ENCODE data around the gene SLC49A3.

Gene SLC49A3

GRCh38 chr4:653080-653821 is 35.7 kb downstream of the SLC49A3 start:
- no peak for TF ChIP-seq CTCF (conservative IDR thresholded peaks at IDR 0.05; ENCODE audit: low read length)
- DNase-seq (ENCODE audit: low read depth) = no peak
- no peak overlapping the region for H3K4me3 ChIP-seq (ENCODE audit: low read length)

GRCh38 chr4:651884-652642 is 36.9 kb downstream of the SLC49A3 start:
- H3K4me3 ChIP-seq (ENCODE audit: low read length) = no peak overlapping the region
- no peak for TF ChIP-seq CTCF (conservative IDR thresholded peaks at IDR 0.05; ENCODE audit: low read length)
- no peak for DNase-seq (ENCODE audit: low read depth)

- H3K4me3 ChIP-seq (ENCODE audit: low read length) = no peak overlapping the region
- DNase-seq (ENCODE audit: low read depth) = no peak
- TF ChIP-seq CTCF (conservative IDR thresholded peaks at IDR 0.05; ENCODE audit: low read length) = no peak
These were observed 37.7 kb downstream of the SLC49A3 start for GRCh38 chr4:650951-651883.

- TF ChIP-seq CTCF (conservative IDR thresholded peaks at IDR 0.05; ENCODE audit: low read length) = no peak
- H3K4me3 ChIP-seq (ENCODE audit: low read length) = no peak overlapping the region
- no peak for DNase-seq (ENCODE audit: low read depth)
These were observed 38.5 kb downstream of the SLC49A3 start for GRCh38 chr4:650461-650860.

- no peak for TF ChIP-seq CTCF (conservative IDR thresholded peaks at IDR 0.05; ENCODE audit: low read length)
- no peak for DNase-seq (ENCODE audit: low read depth)
- H3K4me3 ChIP-seq (ENCODE audit: low read length) = no peak overlapping the region
These were observed 39.1 kb downstream of the SLC49A3 start for GRCh38 chr4:649751-650310.

GRCh38 chr4:649293-649625 is 39.7 kb downstream of the SLC49A3 start:
- no peak for DNase-seq (ENCODE audit: low read depth)
- no peak overlapping the region for H3K4me3 ChIP-seq (ENCODE audit: low read length)
- TF ChIP-seq CTCF (conservative IDR thresholded peaks at IDR 0.05; ENCODE audit: low read length) = no peak

Data from AG10803 (cell line).